ENCODE data around the gene FAM229A. TPM values are rescaled to one million over a fixed set of nuclear protein-coding genes. Genes with fewer than 3 reads are reported as not detected.

The FAM229A gene
- total and polyA plus RNA-seq, 9 of the 15 experiments (the other 6 are each of a cell fraction or from before 2014, with no cell fraction given): 0.04 to 21.6 (median 7.4) TPM

GRCh38 chr1:32394890-32395432 is 32.7 kb upstream of the FAM229A start (continued):
- TF ChIP-seq MNT (conservative IDR thresholded peaks at IDR 0.05): peak in 1 of 2 experiments; percentile 19; a peak in 1 of 4 replicates
- TF ChIP-seq ZNF511 (CRISPR knock-in tag; IDR thresholded peaks at IDR 0.05): peak; percentile 74; the same call in 1 of the 2 replicates
- no peak for TF ChIP-seq POLR3G (IDR thresholded peaks at IDR 0.05; ENCODE audit: extremely low read depth, insufficient read length, insufficient replicate concordance)
- no peak for TF ChIP-seq DEAF1 (CRISPR knock-in tag; IDR thresholded peaks at IDR 0.05)
- no peak for TF ChIP-seq LEF1 (IDR thresholded peaks at IDR 0.05)
- TF ChIP-seq ETV1 (tag; conservative IDR thresholded peaks at IDR 0.05; ENCODE audit: low read depth): no peak
- no peak for TF ChIP-seq ZNF12 (CRISPR knock-in tag; IDR thresholded peaks at IDR 0.05)
- TF ChIP-seq AFF1 (IDR thresholded peaks at IDR 0.05; ENCODE audit: low read depth in 1 of 2, partially characterized antibody in 2 of 2): peak; percentile 43 to 58
- no peak for TF ChIP-seq C11orf30 (IDR thresholded peaks at IDR 0.05; ENCODE audit: low read depth)
- TF ChIP-seq SNIP1 (IDR thresholded peaks at IDR 0.05; ENCODE audit: low read depth): no peak
- TF ChIP-seq PURB (CRISPR knock-in tag; IDR thresholded peaks at IDR 0.05; ENCODE audit: low read depth): no peak
- TF ChIP-seq STAT5B (CRISPR knock-in tag; IDR thresholded peaks at IDR 0.05): no peak
- no peak for TF ChIP-seq CHD2 (IDR thresholded peaks at IDR 0.05; ENCODE audit: low read depth, low read length)
- TF ChIP-seq ARNT (IDR thresholded peaks at IDR 0.05): peak in 1 of 2 experiments; percentile 16; a peak in 1 of 4 replicates
- no peak for TF ChIP-seq NCOA6 (IDR thresholded peaks at IDR 0.05)
- no peak for TF ChIP-seq ZNF3 (CRISPR knock-in tag; IDR thresholded peaks at IDR 0.05)
- no peak for TF ChIP-seq NR0B1 (IDR thresholded peaks at IDR 0.05; ENCODE audit: partially characterized antibody)
- TF ChIP-seq SOX6 (IDR thresholded peaks at IDR 0.05): no peak
- TF ChIP-seq KDM1A (IDR thresholded peaks at IDR 0.05): peak in 1 of 2 experiments; percentile 37; a peak in 2 of 4 replicates

Data from K562 (cell line).